ENCODE data around the gene TNFRSF8. TPM values are rescaled to one million over a fixed set of nuclear protein-coding genes. Genes with fewer than 3 reads are reported as not detected.

TNFRSF8 gene
- total RNA-seq = not detected in 2 replicates
- long read RNA-seq = 0 reads

DNA sequence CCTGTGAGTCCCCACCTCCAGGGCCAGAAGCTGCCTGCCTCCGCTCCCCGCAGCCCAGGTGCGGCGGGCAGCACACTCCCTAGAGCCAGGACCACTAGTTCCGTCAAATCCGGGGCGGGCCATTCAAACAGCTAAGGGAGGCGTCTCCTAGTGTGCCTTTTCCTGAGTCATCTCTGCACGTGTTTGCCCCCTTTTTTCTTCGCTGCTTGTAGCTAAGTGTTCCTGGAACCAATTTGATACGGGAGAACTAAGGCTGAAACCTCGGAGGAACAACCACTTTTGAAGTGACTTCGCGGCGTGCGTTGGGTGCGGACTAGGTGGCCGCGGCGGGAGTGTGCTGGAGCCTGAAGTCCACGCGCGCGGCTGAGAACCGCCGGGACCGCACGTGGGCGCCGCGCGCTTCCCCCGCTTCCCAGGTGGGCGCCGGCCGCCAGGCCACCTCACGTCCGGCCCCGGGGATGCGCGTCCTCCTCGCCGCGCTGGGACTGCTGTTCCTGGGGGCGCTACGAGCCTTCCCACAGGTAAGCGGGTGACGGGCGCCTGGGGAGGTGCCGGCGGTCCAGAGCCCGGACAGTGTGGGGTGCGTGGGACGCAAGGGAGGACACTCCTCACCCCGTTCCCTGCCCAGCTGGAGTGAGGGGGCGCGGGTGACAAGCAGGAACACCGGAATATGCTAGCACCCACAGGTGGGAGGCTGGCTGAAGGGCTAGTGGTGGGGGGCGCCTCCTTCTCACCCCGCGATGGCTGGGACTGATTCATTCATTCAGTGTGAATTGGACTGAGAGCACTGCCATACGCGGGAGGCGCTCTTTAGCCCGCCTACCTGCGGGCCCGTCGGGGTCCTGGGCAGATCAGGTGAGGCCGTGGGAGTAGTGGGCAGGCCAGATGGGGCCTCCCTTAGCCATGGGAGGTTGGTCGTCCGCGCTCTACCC, at the start of gene TNFRSF8:
Gene TNFRSF8, plus strand, starts transcription at position 163 of the 932 bp plus-strand sequence. Its CDS starts 296 bp downstream, at position 459.
- H3K27me3 Mint-ChIP-seq (ENCODE audit: low read depth) = peaks cover 82% of the 10 kb centered on the region
- DNase-seq (ENCODE audit: low read depth, low spot score) = no peak
- H3K27ac Mint-ChIP-seq (ENCODE audit: unreplicated experiment) = no peak within 1 kb of the TSS
- H3K4me3 Mint-ChIP-seq = no peak within 1 kb of the TSS
- H3K9me3 Mint-ChIP-seq = no peaks in the 10 kb centered on the region
- peaks cover 3% of the 10 kb centered on the region for H3K36me3 Mint-ChIP-seq (ENCODE audit: low read depth)
- peaks cover 10% of the 10 kb centered on the region for H3K4me1 Mint-ChIP-seq
- TF ChIP-seq, protein P1, sequence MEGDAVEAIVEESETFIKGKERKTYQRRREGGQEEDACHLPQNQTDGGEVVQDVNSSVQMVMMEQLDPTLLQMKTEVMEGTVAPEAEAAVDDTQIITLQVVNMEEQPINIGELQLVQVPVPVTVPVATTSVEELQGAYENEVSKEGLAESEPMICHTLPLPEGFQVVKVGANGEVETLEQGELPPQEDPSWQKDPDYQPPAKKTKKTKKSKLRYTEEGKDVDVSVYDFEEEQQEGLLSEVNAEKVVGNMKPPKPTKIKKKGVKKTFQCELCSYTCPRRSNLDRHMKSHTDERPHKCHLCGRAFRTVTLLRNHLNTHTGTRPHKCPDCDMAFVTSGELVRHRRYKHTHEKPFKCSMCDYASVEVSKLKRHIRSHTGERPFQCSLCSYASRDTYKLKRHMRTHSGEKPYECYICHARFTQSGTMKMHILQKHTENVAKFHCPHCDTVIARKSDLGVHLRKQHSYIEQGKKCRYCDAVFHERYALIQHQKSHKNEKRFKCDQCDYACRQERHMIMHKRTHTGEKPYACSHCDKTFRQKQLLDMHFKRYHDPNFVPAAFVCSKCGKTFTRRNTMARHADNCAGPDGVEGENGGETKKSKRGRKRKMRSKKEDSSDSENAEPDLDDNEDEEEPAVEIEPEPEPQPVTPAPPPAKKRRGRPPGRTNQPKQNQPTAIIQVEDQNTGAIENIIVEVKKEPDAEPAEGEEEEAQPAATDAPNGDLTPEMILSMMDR (conservative IDR thresholded peaks at IDR 0.05) = no peak

DNA sequence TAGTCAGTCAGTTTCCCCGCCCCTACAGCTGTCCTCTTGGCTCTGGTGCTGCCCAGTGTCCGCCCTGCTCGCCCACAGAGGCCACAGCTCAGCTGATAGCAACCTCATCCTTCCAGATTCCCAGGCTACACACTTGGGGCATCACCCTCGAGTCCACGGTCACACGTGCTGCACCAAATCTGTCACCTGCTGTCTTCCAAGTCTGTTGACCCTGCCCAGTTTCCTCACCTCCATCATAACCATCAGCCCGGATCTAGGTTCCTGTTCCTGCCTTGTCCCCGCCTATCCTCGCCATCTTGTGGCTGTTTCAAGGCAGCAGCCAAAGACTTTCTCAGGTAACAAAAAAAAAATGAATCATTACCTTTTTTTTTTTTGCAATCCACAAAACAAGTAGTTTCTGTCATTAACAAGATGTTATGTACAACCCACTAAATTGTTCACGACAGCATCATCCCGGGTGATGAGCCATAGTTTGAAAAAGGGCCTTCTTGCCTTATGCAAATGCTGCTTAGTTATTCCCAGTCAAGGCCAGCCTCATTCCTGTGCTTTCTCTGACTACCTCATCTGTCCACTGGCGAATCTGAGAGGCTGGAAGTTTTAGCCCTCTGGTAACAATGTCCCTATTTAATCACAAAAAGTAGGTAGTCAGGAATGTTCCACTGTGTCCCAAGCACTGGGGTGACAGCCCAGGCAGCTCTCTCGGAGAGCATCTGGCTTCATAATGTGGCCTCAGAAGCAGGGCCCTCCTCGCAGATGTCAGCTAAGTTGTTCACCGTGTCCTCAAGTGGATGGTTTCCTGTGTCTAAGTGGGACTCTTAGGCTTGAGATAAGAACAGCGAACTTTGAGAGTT, 48.7 kb upstream of the TNFRSF8 start:
- Mint-ChIP-seq H3K36me3 (ENCODE audit: low read depth) (peaks cover 14% of the 10 kb centered on the region), H3K27me3 (ENCODE audit: low read depth) (no peaks in the 10 kb centered on the region), H3K9me3 (no peaks in the 10 kb centered on the region), H3K4me3 (peak overlapping the region; percentile 17), H3K27ac (ENCODE audit: unreplicated experiment) (peak overlapping the region; percentile 55), H3K4me1 (peaks cover 12% of the 10 kb centered on the region)
- TF ChIP-seq, protein P1 (conservative IDR thresholded peaks at IDR 0.05) = peak; percentile 29
- no peak for DNase-seq (ENCODE audit: low read depth, low spot score)

DNA sequence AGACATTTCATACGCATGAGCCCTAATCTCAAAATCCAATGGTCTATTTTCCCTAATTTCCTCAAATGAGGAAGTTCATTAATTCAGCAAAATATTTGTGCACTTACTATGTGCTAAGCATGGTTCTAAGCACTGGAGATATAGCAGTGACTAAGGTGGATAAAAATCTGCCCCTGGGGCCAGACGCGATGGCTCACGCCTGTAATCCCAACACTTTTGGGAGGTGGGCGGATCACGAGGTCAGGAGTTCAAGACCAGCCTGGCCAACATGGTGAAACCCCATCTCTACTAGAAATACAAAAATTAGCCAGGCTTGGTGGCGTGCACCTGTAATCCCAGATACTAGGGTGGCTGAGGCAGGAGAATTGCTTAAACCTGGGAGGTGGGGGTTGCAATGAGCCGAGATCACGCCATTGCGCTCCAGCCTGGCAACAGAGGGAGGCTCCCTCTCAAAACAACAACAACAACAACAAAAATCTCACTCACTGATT, 48.1 kb upstream of the TNFRSF8 start:
- peaks cover 10% of the 10 kb centered on the region for H3K36me3 Mint-ChIP-seq (ENCODE audit: low read depth)
- no peak for DNase-seq (ENCODE audit: low read depth, low spot score)

DNA sequence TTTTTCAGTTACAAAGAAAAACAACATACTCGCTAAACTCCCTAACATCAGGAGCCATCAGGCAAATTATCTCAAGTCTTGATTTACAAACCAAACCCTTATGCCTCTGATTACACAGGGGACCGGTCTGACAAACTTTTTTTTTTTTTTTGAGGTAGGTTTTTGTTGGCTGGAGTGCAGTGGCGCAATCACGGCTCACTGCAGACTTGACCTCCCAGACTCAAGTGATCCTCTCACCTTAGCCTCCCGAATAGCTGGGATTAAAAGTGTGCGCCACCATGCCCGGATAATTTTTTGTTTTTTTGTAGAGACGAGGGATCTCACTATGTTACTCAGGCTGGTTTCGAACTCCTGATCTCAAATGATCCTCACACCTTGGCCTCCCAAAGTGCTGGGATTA, 47.6 kb upstream of the TNFRSF8 start:
- no peaks in the 10 kb centered on the region for H3K9me3 Mint-ChIP-seq
- H3K27me3 Mint-ChIP-seq (ENCODE audit: low read depth) = no peaks in the 10 kb centered on the region
- TF ChIP-seq, protein P1 (conservative IDR thresholded peaks at IDR 0.05) = no peak
- DNase-seq (ENCODE audit: low read depth, low spot score) = no peak
- peaks cover 18% of the 10 kb centered on the region for H3K4me1 Mint-ChIP-seq
- H3K4me3 Mint-ChIP-seq = no peak overlapping the region
- no peak overlapping the region for H3K27ac Mint-ChIP-seq (ENCODE audit: unreplicated experiment)
- H3K36me3 Mint-ChIP-seq (ENCODE audit: low read depth) = peaks cover 10% of the 10 kb centered on the region

More for the DNA sequence above, 48.1 kb upstream of the TNFRSF8 start:
- peaks cover 16% of the 10 kb centered on the region for H3K4me1 Mint-ChIP-seq
- no peaks in the 10 kb centered on the region for H3K9me3 Mint-ChIP-seq
- H3K27ac Mint-ChIP-seq (ENCODE audit: unreplicated experiment) = peak overlapping the region; percentile 55
- no peaks in the 10 kb centered on the region for H3K27me3 Mint-ChIP-seq (ENCODE audit: low read depth)
- H3K4me3 Mint-ChIP-seq = no peak overlapping the region
- TF ChIP-seq, protein P1 (conservative IDR thresholded peaks at IDR 0.05) = no peak

DNA sequence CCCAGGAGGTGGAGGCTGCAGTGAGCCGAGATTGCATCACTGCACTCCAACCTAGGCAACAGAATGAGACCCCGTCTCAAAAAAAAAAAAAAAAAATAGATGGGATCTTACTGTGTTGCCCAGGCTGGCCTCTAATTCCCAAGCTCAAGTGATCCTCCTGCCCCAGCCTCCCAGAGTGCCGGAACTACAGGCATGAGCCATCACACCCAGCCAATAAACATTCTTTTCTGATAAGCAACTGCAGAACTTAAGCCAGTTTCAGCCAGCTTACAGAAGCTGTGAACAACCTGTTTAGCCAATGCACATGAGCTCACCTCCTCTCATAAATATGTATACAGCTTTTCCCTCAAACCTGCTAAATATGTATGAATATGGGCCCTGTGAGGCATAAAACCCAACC, 46.9 kb upstream of the TNFRSF8 start:
- TF ChIP-seq, protein P1 (conservative IDR thresholded peaks at IDR 0.05) = no peak
- Mint-ChIP-seq H3K4me1 (peaks cover 18% of the 10 kb centered on the region), H3K36me3 (ENCODE audit: low read depth) (peaks cover 10% of the 10 kb centered on the region), H3K9me3 (no peaks in the 10 kb centered on the region), H3K4me3 (peak overlapping the region; percentile 13), H3K27ac (ENCODE audit: unreplicated experiment) (no peak overlapping the region), H3K27me3 (ENCODE audit: low read depth) (no peaks in the 10 kb centered on the region)
- DNase-seq (ENCODE audit: low read depth, low spot score) = no peak
